CD4-positive, alpha-beta T cell treated with Interleukin-17A for 1 hour (primary cell): ENCODE results near the gene GSC.
"Not testable (repeated sequence)": the region's sequence is repeated elsewhere in the genome, so short reads cannot be mapped to it uniquely, and the experiment has no call there.

Experiments used
- DNase-seq: peaks from one replicate; pipeline ENCODE4 v3.0.0-alpha.2; 2020

GSC gene

DNA sequence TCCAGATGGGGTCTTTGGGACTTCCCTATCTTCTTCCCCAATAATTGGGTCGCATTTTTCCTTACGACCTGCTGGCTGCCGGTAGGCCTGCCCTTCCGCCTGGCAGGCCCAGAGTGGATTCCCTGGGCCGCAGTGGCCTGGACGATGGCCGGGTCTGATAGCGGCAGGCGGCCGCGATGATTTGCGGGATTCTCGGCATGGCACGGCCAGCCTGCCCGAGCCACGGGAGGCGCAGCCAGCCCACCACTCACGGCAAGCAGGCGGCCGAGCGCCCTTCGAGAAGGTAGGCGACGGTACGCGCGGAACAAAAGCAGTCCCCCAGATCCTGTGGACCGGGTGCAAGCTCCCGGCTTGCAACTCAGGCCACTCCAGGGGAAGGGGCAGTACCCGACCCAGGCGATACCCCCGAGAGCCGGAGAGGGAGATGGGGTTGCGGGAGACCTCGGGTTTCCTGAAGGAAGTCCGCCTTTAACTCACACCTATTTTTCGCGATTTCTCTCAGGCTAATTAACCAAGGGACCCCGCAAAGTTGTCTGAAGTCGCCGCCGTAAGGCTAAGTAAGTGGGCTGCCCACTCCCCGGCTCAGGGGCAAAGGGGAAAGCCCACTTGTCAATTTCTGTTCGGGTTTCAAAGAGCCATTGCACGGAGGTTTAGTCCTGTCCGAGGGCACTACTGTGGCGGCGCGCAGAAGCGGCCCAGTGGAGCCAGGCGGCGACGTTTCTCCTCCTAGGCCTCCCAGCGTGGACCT, 1.4 kb upstream of the GSC start:
- no peak for DNase-seq

DNA sequence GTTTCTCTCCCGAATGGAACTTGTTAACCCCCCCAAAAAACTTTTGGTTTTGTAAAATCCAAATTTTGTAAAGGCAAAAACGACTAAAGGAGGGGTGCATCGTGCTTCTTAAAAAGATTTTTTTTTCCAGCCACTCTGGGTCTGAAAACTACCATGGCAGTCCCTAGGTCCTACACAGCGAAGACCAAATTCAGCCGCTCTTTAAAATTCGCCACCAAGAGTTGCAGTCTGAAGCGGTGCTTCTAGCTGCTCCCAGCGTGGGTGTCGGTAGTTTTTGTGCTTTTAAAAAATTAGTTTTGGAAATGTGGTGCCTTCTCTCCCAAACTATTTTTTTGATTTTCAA, 873 bp upstream of the GSC start:
- DNase-seq: no peak

DNA sequence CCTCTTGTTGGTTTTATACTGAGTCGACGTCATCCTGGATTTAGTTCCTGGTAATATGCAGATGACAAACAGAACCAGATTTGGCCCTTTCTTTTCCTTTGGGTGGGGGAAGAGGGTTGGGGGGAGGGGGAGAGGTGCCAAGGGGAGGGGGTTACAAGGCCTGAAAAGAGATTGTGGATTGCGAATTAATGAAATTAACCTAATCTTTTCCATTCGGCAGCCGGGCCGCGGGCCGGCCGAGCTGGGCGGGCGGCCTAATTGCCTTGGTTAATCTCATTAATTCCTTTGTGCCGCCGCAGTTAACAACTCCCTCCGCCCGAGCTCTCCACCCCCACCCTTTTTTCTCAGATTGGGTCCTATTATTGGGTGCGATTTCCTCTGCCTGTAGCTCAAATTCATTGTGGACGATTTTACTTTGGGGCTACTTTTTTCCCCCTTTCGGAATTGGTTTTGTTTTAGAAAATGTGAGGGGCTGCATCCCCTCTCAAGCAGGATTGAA, 387 bp upstream of the GSC start:
- DNase-seq: no peak

DNA sequence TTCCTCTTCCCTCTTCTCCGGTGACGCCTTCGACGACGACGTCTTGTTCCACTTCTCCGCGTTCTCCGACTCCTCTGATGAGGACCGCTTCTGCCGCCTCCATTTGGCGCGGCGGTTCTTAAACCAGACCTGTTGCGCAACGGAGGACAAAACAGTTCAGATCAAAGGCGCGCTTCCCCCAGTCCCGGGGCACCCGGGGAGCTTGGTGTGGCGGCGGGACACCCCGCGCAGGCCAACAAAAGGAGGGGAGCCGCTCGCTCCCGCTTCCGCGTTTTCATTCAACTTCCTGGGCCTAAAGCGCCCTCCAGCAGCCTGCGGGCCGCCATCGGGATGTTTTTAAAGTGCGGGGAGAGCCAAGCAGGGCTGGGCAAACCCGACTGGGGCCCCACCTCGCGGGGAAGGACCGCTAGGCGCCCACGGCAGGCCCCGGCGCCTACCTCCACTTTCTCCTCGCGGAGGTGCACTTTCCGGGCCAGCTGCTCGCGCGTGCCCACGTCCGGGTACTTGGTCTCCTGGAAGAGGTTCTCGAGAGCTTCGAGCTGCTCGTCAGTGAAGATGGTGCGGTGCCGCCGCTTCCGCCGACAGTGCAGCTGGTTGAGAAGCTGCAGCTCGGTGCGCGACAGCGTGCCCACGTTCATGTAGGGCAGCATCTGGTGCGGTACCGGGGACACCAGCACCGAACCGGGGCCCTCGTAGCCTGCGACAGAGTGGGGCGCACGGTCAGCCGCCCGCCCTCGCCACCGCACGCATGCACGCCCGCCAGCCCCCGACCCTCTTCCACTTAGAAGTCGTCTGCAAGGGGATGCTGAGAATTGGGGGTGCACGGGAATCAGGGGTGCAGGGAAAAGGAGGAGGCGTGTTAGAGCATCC, 1.2 kb downstream of the GSC start:
- DNase-seq: peak; percentile 14

DNA sequence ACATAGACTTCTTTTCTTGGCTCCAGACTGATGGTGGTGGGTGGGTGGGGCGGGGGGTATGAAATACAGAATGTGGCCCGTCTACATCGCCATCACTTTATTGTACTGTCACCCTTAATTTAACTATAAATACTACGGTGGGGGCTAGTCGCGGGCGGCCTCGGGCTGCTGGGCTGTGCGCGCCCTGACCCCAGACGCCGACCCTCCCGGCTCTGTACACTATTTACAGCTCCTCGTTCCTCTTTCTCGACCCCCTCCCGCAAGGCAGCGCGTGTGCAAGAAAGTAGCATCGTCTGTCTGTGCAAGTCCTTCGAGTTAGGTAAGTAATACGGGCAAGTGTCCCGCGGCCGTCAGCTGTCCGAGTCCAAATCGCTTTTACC, 1.8 kb downstream of the GSC start:
- no peak for DNase-seq

DNA sequence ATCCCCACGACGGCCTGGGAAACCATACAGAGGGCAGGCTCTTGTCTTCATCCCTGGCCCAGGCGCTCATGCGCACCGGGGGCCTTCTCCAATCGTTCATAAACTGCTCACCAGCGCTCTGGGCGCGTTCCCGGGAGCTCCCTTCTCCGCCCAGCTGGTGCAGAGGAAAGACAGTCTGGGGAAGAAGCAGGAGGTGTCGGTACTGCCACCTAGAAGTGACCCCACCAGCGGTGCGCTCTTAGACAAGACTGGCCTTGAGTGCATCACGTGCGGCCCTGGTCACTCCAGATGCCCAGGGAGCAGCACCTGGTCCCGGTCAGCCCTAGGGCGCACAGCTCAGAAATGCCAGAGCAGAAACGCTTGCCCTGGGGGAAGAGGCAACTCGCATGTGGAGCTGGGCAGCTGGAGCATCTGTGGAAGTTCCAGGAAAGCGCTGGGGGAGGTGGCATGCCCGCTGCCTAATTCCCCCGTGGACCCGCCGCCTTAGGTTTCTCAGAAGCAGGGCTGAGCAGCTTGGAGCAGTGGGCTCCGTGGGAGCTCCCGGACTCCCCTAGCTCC, 2.5 kb downstream of the GSC start:
- no peak for DNase-seq

DNA sequence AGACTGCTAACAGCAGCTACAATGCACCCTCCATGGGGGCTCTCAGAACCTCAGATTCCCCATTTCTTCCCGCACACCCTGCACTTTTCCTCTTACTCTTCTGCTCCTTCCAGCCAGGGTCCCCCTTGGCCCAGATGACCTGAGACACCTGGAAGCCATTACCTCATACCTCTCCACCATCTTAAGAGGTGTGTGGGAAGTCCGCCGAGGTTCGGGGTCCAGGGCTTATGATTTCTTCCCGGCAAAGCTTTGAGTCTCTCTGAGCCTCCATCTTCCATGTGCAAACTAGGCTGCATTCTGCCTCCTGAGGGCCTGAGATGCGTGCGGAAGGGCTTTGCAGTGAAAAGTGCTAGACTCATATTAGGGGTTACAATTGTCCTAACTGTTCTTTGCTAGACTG, 5.3 kb downstream of the GSC start:
- DNase-seq: no peak

DNA sequence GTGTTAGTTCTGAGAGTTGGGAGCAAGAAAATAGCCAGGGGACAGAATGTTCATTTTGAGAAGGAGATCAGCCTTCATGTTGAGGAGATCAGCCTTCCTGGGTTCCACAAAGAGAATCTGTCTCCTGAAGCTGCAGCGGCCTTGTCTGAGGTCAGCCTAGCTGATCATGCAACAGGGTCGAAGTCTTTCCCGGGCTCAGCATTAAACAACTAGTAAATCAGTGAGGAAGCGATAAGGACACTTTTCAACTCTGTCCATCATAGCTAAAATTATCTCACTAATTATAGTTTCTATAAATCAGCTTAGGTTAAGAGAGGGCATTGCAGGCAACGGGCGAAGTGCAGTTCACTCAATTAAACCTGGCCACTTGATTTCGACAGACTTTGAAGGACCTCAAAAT, 7.5 kb downstream of the GSC start:
- no peak for DNase-seq

DNA sequence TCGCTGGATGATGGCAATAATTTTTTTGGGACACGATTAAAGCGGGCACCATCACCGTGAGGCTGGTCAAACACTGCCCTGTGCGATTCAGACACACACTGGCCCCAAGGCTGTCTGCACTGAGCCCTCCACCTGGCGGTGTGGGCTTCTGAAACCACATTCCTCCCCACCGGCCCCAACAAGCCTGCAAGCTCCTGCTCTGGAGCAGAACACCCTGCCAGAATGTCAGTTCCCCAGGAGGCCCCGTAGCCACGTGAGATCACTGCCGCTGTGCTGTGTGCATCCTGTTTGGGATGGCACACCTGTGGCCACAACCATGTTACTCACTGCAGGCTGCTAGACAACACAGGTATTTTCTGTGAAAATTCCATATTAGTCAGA, 7.9 kb downstream of the GSC start:
- no peak for DNase-seq

DNA sequence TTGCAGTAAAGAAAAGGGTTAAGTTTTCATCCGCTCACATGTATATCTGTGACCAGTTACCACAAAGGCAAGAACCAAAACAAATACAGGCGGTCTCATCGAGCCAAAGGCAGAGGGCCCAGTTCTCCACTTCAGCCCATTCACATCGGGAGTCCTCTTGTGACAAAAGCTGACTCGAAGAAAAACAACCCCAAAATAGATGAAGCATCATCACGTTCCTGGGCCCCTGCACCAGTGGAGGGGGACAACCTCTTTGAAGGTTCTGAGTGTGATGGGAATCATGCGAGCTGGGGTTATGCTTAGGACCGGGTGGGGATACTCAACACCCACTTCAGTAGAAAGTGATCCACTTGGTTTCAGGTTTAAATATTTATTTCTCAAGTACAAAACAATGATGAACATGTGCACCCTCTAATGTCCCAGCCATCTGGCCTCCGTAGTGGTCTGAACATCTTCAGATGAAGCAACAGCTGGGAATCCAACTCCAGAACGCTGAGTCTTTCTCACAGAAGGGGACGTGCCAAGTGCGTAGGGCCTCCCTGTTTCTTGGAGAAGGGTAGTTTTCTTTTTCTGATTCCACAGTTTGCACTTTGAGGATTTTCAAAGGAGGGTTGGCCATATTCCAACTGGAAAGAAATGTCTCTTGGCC, 8.4 kb downstream of the GSC start:
- DNase-seq: no peak

DNA sequence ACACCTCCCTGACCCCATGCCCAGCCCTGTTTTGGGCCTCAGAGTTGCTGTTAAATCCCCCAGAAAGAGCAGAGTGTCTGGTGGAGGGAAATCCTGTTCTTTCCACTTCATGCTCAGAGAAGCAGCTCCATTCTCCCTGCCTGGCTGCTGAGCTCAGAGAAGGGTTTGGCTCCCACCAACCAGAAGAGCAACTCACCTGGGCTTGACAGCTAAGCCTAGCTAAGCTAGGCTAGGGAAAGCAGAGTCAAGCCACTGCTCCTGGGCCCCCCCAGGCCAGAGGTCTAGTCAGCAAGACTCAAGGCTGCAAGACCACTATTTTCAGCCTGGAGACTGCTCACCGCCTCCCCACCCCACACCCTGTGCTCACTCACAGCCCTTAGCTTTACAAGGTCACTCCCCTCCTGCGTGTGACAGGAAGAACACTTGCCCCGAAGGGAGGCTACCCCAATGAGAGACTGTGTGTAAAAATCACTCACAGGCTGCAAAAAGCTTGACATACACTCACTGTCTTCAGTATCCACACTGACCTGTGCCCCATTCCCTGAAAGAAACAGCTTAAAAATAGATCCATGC, 13.5 kb downstream of the GSC start:
- no peak for DNase-seq

DNA sequence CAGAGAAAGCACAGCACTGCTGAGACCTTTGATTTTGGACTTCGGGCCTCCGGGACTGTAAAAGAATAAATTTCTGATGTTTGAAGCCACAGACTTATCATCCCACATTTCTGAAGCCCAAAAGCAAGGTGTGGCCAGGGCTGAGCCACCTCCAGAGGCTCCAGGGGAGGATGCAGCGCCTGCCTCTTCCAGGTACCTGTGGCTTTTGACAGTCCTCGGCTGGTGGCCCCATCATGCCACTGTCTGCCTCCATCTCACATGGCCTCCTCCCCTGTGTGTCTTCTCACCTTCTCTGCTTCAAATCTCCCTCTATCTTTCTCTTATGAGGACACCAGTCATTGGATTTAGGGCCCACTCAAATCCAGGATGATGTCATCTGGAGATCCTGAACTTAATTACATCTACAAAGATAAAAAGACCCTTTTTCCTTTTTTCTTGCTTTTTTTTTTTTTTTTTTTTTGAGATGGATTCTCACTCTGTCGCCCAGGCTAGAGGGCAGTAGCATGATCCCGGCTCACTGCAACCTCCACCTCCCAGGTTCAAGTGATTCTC, 15.4 kb downstream of the GSC start:
- no peak for DNase-seq

DNA sequence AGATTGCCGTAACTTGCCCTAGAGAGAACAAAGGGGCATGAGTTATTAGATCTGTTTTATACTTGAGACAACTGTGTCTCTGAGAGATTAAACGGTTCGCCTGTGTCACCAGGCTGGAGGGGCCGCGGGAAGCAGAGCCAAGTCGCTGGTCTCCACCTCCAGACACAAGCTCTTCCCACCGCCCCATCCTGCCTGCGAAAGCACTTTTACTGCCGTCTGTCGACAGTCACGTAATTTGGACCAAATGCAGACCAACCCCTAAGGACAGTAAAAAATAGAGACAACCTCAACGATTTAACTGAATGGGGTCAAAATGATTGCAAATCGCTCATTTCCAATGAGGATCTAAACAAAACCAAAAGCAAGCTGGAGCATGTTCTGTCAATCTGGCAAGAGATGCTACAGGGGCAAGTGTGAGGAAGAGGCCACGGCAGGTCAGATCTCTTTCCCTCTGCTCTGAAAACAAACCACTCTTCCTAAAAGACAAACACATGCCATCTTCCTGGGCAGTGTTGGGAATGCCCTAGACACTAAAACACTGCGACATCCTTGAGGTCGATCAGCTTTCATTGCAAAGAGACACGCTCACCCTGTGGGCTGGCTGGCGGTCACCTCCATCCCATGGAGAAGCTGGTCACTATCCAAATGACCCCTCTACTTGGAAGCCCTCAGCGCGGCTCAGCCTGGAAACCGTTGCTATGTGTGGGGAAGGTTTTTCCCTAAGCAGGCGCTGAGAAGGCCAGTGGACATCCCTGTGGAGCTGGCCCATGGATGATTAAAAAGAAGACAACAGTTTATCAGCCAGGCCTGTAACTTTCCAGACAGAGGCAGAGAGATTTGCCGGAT, 17.1 kb downstream of the GSC start:
- DNase-seq: no peak

DNA sequence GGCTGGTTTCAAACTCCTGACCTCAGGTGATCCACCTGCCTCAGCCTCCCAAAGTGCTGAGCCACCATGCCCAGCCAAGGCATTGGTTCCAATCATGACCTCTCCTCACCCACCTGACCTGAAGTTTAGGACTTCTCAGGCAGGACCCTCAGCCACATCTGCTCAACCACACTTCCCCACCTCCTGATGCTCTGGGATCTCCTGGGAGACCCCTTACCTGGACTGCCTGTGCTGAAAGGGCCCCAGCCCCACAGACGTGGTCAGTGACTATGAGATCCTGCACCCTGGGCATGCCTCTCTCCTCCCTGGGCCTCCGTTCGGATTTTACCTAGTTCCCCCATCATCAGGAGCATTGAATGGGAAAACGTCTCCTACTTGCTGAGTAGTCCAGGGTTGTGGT, 18.0 kb downstream of the GSC start:
- no peak for DNase-seq

DNA sequence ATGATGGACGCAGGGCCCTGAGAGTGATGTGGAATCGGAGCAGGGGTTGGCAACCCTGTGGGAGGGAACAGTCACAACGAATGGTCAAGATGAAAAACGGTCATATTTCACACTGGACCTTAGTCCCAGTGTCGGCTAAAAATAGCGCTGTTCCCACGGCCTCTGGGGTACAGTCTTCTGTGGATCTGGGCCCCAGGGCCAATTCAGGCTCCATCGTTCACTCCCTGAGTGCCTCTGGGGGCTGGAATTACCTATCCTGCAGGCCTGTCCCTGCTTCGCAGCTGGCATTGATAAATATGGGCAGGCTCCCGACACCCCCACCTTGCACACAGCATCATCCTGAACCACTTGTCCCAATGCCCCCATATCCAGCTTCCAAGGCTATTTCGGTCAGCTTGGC, 18.6 kb downstream of the GSC start:
- DNase-seq: no peak

DNA sequence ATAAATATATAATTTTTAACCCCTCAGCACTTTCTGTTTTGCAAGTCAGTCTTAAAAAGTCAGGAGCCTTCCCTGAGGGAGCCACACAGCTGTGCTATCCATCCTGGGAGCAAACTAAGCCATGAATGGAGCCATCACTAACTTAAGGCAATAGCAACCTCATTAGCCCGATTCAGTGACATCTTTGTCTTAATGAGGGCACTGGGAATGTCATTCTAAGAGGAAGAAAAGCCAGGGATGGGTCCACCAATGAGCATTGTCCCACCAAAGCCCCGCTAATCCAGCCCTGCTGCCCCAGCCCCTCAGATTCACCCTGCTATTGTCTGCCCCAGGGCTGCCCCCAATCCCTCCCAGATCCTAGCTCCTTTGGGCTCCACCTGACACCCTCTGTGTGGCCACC, 19.5 kb downstream of the GSC start:
- DNase-seq: no peak

DNA sequence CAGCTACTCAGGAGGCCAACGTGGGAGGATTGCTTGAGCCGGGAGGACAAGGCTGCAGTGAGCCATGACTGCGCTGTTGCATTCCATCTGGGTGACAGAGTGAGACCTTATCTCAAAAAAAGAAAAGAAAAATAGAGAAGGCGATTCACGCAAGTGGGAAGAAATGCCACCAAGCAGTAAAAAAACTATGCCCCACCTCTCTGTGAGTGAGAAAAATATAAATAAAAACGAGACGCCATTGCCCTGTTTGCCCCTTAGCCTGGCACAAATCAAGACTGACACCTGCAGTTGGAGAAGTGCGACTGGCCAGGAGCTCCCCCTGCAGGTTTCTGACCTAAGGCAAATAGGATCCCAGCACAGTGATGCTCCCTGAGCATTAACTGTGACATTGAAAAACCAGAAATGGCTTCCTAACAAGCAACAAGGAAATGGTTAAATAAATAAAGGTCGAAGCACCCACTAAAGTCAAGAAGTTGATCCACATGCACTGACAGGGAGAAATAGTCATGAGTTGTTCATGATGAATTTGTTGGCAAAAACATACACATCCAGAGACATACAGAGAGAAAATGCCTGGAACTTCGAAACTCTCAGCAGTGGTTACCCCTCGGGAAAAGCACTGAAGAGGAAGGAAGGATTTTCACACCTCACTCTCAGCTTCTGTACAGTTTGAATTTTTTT, 21.1 kb downstream of the GSC start:
- peak; percentile 6 for DNase-seq

DNA sequence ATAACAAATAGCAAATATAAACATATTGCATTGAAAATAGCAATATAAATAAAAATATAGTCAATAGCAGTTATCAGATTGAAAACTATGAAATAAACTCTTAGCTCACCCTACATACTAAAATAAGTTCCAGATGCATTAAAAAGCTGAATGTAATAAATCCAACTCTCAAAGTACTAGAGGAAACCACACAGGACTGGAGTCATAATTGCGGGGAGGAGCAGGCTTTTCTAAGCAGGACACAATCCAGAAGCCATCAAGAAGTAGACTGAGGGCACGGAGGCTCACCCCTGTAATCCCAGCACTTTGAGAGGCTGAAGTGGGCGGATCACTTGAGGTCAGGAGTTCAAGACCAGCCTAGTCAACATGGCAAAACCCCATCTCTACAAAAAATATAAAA, 22.2 kb downstream of the GSC start:
- no peak for DNase-seq

DNA sequence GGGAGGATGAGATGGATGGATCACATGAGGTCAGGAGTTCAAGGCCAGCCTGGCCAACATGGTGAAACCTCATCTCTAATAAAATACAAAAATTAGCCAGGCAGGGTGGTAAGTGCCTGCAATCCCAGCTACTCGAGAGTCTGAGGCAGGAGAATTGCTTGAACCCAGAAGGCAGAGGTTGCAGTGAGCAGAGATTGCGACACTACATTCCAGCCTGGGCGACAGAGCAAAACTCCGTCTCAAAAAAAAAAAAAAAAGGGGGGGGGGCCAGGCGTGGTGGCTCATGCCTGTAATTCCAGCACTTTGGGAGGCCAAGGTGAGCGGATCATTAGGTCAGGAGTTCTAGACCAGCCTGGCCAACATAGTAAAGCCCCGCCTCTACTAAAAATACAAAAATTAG, 22.8 kb downstream of the GSC start:
- DNase-seq: not testable (repeated sequence)

DNA sequence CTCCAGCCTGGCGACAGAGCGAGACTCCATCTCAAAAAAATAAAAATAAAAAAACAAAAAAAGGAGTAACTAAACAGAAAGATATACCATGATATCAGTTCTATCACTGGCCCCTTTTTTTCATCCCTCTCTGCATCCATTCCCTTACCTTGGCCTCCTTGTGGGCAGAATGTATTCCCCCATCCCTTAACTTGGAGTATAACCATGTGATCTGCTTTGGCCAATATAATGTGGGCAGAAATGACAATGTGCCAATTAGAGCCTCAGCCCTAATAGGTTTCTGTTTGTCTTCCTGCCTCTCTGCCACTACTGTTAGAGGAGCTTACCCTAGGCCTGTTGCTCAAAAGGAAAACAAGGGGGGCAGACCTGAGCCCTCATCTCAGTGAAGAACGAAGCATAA, 23.8 kb downstream of the GSC start:
- no peak for DNase-seq

DNA sequence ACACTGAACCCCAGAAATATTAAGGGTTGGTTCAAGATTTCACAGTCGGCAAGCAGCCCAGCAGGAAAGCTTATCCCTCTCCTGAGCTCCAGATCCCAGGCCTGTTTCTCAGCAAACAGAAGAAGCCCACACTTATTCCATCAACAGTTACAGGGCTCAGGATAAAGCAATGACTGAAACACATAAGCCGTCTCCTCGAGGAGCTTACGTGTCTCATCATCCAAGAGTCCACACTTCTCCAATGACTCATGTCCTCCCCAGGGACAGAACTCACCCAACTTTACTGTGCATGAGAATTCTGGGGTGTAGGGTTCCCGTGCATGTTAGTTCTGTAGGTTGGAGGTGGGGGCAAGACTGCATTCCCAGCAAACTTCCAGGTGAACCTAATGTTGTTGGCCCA, 31.2 kb downstream of the GSC start:
- DNase-seq: no peak
